Breast epithelium (tissue), 3 donors: ENCODE results near the gene BRD9.

Experiments
- CTCF ChIP-seq, 3 donors: fragments of 450-650 bp; IDR thresholded peaks; one replicate each; pipeline ENCODE4 v1.5.1; 2016 to 2017; ENCODE audit warnings: antibody characterized with exemption in 3 of 3, mild to moderate bottlenecking in 3 of 3, moderate library complexity in 3 of 3
- POLR2A ChIP-seq: fragments of 450-650 bp; IDR thresholded peaks from one replicate; pipeline ENCODE4 v1.6.1; 2016; ENCODE audit warnings: antibody characterized with exemption, mild to moderate bottlenecking, moderate library complexity
- POLR2AphosphoS5 ChIP-seq, 3 donors: sonication (generic); formaldehyde crosslinking; IDR thresholded peaks; one replicate each; pipeline ENCODE4 v1.6.1; 2017; ENCODE audit warnings: antibody characterized with exemption in 3 of 3

- TF ChIP-seq CTCF (IDR thresholded peaks at IDR 0.05) (no peak), POLR2AphosphoS5 (IDR thresholded peaks at IDR 0.05) (no peak), POLR2A (no peak)
Observed at GRCh38 chr5:855771-856530, 36.6 kb downstream of the BRD9 start.
